ENCODE data around the gene DPY30.

- TF ChIP-seq POLR2AphosphoS5 (IDR thresholded peaks at IDR 0.05; ENCODE audit: low read depth, low read length): no peak
- TF ChIP-seq REST (IDR thresholded peaks at IDR 0.05; ENCODE audit: insufficient read depth in 1 of 2, low read depth in 2 of 2, low read length in 2 of 2): no peak
- no peak for TF ChIP-seq SIN3A (IDR thresholded peaks at IDR 0.05; ENCODE audit: borderline replicate concordance, insufficient read depth, low read length)
Observed at GRCh38 chr2:31979956-31980355, 59.6 kb downstream of the DPY30 start.
